PC-3 (cell line): Measurements from ENCODE around the gene CHD6.

Source experiments
- CTCF ChIP-seq: fragments of 300-600 bp; sonication (generic); conservative IDR thresholded peaks from 2 replicates; pipeline ENCODE4 v1.5.1; 2017; ENCODE audit warnings: antibody characterized with exemption, low read depth, mild to moderate bottlenecking, low read length
- EZH2phosphoT487 ChIP-seq: fragments of 300-600 bp; sonication (generic); IDR thresholded peaks from 2 replicates; pipeline ENCODE4 v1.6.1; 2018; ENCODE audit warnings: mild to moderate bottlenecking, antibody characterized with exemption, low read length, borderline replicate concordance

- no peak for TF ChIP-seq CTCF
- TF ChIP-seq EZH2phosphoT487 = no peak
These were observed 140.2 kb downstream of the CHD6 start for GRCh38 chr20:41478026-41478425.
